ENCODE data around the gene AMBP. TPM values are rescaled to one million over a fixed set of nuclear protein-coding genes. Genes with fewer than 3 reads are reported as not detected.

The AMBP gene
- total and polyA plus RNA-seq, 2 of the 13 experiments (the other 11 are each of a cell fraction or from before 2014, with no cell fraction given) = 1,510 to 2,580 TPM

GRCh38 chr9:114080773-114081440 is 2.8 kb upstream of the AMBP start (continued):
- TF ChIP-seq, protein P1, sequence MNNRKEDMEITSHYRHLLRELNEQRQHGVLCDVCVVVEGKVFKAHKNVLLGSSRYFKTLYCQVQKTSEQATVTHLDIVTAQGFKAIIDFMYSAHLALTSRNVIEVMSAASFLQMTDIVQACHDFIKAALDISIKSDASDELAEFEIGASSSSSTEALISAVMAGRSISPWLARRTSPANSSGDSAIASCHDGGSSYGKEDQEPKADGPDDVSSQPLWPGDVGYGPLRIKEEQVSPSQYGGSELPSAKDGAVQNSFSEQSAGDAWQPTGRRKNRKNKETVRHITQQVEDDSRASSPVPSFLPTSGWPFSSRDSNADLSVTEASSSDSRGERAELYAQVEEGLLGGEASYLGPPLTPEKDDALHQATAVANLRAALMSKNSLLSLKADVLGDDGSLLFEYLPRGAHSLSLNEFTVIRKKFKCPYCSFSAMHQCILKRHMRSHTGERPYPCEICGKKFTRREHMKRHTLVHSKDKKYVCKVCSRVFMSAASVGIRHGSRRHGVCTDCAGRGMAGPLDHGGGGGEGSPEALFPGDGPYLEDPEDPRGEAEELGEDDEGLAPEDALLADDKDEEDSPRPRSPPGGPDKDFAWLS (CRISPR knock-in tag; IDR thresholded peaks at IDR 0.05; ENCODE audit: borderline replicate concordance) = no peak
- TF ChIP-seq ZNF3 (CRISPR knock-in tag; IDR thresholded peaks at IDR 0.05) (0 out of 2 replicates have a peak, but pooled peaks have one; percentile 17), MED1 (CRISPR knock-in tag; IDR thresholded peaks at IDR 0.05) (peak; percentile 97), ARID5B (CRISPR knock-in tag; IDR thresholded peaks at IDR 0.05) (peak; percentile 81), GFI1 (CRISPR knock-in tag; IDR thresholded peaks at IDR 0.05; ENCODE audit: borderline replicate concordance) (peak; percentile 95), ZMAT3 (CRISPR knock-in tag; conservative IDR thresholded peaks at IDR 0.05) (peak; percentile 74; the same call in 1 of the 2 replicates), SP4 (CRISPR knock-in tag; IDR thresholded peaks at IDR 0.05) (no peak), JDP2 (CRISPR knock-in tag; IDR thresholded peaks at IDR 0.05; ENCODE audit: borderline replicate concordance) (no peak), POGK (CRISPR knock-in tag; conservative IDR thresholded peaks at IDR 0.05) (peak; percentile 89; the same call in 1 of the 2 replicates), FOXA1 (IDR thresholded peaks at IDR 0.05) (peak; percentile 64), FOXA1 (CRISPR knock-in tag; IDR thresholded peaks at IDR 0.05) (peak; percentile 91), ZNF121 (CRISPR knock-in tag; IDR thresholded peaks at IDR 0.05) (no peak), RXRA (CRISPR knock-in tag; IDR thresholded peaks at IDR 0.05) (peak; percentile 89), ZGPAT (CRISPR knock-in tag; IDR thresholded peaks at IDR 0.05) (peak; percentile 85), ZNF343 (CRISPR knock-in tag; IDR thresholded peaks at IDR 0.05) (peak; percentile 64; the same call in 1 of the 2 replicates), HMG20B (CRISPR knock-in tag; conservative IDR thresholded peaks at IDR 0.05) (peak; percentile 61; the same call in 1 of the 2 replicates), ZNF746 (CRISPR knock-in tag; IDR thresholded peaks at IDR 0.05) (peak; percentile 98), MAX (IDR thresholded peaks at IDR 0.05) (no peak), ZFYVE20 (CRISPR knock-in tag; IDR thresholded peaks at IDR 0.05; ENCODE audit: borderline replicate concordance, low read depth) (no peak)
- TF ChIP-seq, protein P2, sequence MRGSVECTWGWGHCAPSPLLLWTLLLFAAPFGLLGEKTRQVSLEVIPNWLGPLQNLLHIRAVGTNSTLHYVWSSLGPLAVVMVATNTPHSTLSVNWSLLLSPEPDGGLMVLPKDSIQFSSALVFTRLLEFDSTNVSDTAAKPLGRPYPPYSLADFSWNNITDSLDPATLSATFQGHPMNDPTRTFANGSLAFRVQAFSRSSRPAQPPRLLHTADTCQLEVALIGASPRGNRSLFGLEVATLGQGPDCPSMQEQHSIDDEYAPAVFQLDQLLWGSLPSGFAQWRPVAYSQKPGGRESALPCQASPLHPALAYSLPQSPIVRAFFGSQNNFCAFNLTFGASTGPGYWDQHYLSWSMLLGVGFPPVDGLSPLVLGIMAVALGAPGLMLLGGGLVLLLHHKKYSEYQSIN (CRISPR knock-in tag; IDR thresholded peaks at IDR 0.05; ENCODE audit: borderline replicate concordance) = no peak
